Cardiac muscle cell (in vitro differentiated cells and primary cell): ENCODE data around the gene SAT2. TPM values are rescaled to one million over a fixed set of nuclear protein-coding genes. Genes with fewer than 3 reads are reported as not detected.
"Not testable (repeated sequence)": the region's sequence is repeated elsewhere in the genome, so short reads cannot be mapped to it uniquely, and the experiment has no call there.

Experiments used
- DNase-seq, 2 donors: peaks; one replicate each; pipeline versions ENCODE4 v3.0.0 to v3.0.0-alpha.2; 2010 to 2017; ENCODE audit warnings: low read depth in 1 of 2, low spot score in 1 of 2
- H3K27ac ChIP-seq: fragments of 200-600 bp; sonication (generic); 2 replicates; pipeline ENCODE4 v1.5.1; 2016
- H3K27me3 ChIP-seq: fragments of 200-600 bp; sonication (generic); 2 replicates; pipeline ENCODE4 v1.6.0; 2016; ENCODE audit warnings: control low read depth
- H3K36me3 ChIP-seq: fragments of 200-600 bp; sonication (generic); 2 replicates; pipeline ENCODE4 v1.5.1; 2016; ENCODE audit warnings: control low read depth
- H3K4me1 ChIP-seq: fragments of 200-600 bp; sonication (generic); 2 replicates; pipeline ENCODE4 v1.8.1; 2017; ENCODE audit warnings: low read depth, mild to moderate bottlenecking, mixed run types
- H3K4me3 ChIP-seq: fragments of 200-600 bp; sonication (generic); 2 replicates; pipeline ENCODE4 v1.5.1; 2016; ENCODE audit warnings: mild to moderate bottlenecking
- H3K9me3 ChIP-seq: fragments of 200-600 bp; sonication (generic); 2 replicates; pipeline ENCODE4 v1.5.1; 2017; ENCODE audit warnings: low read depth, mild to moderate bottlenecking, control low read depth
- CTCF ChIP-seq: IDR thresholded peaks from 2 replicates; pipeline ENCODE4 v1.5.1; 2012; ENCODE audit warnings: low read depth, mild to moderate bottlenecking, low read length
- polyA plus RNA-seq: library from polyadenylated mRNA; unstranded; fragments of >200 nt; fragmentation: Nextera tagmentation; extraction: Ambion mirVana; gene quantifications from 2 replicates; pipeline ENCODE4 v1.2.1, GENCODE V29; 2016
- total RNA-seq: library from RNA; depleted of rRNA; stranded (reverse); fragments of >200 nt; gene quantifications from 2 replicates; pipeline ENCODE4 v1.2.3, GENCODE V29; 2016

Gene SAT2
- total and polyA plus RNA-seq, 2 experiments from 2014 or later, result 142 to 143 TPM

DNA sequence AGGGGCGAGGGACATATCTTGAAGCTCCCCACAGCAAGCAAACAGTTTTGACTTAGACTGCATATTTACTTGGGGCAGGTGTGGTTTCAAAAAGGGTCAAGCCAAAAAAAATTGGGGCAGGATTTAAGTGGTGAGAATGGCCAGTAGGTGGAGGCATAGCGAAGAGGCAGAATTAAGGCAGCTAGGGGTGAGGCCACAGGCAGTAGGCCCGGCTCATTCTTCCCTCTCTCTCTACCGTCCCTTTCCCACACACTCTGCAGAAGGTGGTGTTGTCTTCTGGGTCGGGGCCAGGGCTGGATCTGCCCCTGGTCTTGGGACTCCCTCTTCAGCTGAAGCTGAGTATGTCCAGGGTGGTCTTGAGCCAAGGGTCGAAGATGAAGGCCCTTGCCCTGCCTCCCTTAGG lies 4.9 kb upstream of the SAT2 start:
- peak; percentile 68 for TF ChIP-seq CTCF
- no peak overlapping the region for H3K4me3 ChIP-seq
- H3K27me3 ChIP-seq, result no peaks in the 10 kb centered on the region
- H3K36me3 ChIP-seq, result no peaks in the 10 kb centered on the region
- H3K27ac ChIP-seq, result peak overlapping the region; percentile 76
- H3K4me1 ChIP-seq, result peaks cover 11% of the 10 kb centered on the region
- peak; percentile 66 to 72 for DNase-seq
- H3K9me3 ChIP-seq, result no peaks in the 10 kb centered on the region

- Histone ChIP-seq H3K4me3 (no peak overlapping the region), H3K4me1 (peaks cover 14% of the 10 kb centered on the region), H3K27ac (peak overlapping the region; percentile 76), H3K9me3 (no peaks in the 10 kb centered on the region), H3K36me3 (no peaks in the 10 kb centered on the region), H3K27me3 (no peaks in the 10 kb centered on the region)
- DNase-seq, result peak in 1 of 2 donors; percentile 60
- no peak for TF ChIP-seq CTCF
Measured at GRCh38 chr17:7631398-7632380, 4.1 kb upstream of the SAT2 start.

DNA sequence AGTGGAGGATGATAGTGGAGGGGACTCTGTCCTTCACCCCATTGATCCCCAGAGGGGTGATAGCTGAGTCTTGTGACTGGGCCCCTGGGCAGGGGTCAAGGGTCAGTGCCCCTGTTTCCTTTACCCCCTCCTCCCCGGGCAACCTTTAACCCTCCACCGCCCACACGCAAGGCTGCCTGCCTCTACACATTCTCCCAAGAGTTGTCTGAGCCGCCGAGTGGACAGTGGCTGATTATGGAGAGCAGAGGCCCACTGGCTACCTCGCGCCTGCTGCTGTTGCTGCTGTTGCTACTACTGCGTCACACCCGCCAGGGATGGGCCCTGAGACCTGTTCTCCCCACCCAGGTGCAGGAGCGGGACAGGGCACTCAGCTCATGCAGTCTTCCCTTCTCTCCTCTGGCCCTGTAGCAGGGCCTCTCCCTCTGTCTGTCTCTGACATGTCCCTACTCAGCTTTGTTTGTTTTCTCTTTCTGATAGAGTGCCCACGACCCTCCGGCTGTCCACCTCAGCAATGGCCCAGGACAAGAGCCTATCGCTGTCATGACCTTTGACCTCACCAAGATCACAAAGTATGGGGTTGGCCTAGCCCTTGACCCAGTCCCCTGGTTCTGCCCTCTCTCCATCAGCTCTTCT lies 2.4 kb upstream of the SAT2 start, which contains the start of gene SHBG:
TSS of gene SHBG (plus strand) at position 197 of the 633 bp plus-strand sequence. CDS start at position 235, 38 bp downstream.
- Histone ChIP-seq H3K4me3 (no peak within 1 kb of the TSS), H3K9me3 (no peaks in the 10 kb centered on the region), H3K27me3 (no peaks in the 10 kb centered on the region), H3K27ac (no peak within 1 kb of the TSS), H3K4me1 (peaks cover 16% of the 10 kb centered on the region), H3K36me3 (no peaks in the 10 kb centered on the region)
- DNase-seq, result no peak
- no peak for TF ChIP-seq CTCF

GRCh38 chr17:7626956-7627249 lies 718 bp downstream of the SAT2 start:
- Histone ChIP-seq H3K36me3 (no peaks in the 10 kb centered on the region), H3K27ac (peak overlapping the region; percentile 97), H3K4me3 (peak overlapping the region; percentile 65), H3K4me1 (peaks cover 9% of the 10 kb centered on the region), H3K9me3 (no peaks in the 10 kb centered on the region), H3K27me3 (no peaks in the 10 kb centered on the region)
- DNase-seq, result peak in 1 of 2 donors; percentile 21
- TF ChIP-seq CTCF, result no peak

DNA sequence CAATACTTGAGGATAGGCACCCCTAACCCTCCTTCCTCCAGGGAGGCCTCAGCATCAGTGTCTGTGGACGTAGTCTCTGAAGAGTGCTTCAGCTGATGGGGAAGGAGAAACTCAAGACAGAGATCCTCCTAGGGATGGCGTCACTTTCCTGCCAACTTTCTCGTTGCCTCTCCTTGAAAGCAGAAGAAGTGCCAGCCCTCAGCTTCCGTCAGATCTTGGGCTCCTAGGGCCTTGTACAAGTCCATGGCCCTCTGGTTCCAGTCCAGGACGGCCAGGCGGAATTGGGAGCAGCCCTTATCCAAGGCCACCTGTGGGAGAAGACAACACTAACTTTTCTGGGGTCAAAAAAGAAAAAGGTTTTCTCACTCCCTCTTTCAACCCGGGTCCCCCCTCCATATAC lies 1.3 kb downstream of the SAT2 start:
- Histone ChIP-seq H3K4me3 (peak overlapping the region; percentile 65), H3K27me3 (no peaks in the 10 kb centered on the region), H3K36me3 (no peaks in the 10 kb centered on the region), H3K4me1 (peaks cover 9% of the 10 kb centered on the region), H3K9me3 (no peaks in the 10 kb centered on the region), H3K27ac (peak overlapping the region; percentile 97)
- no peak for TF ChIP-seq CTCF
- DNase-seq, result no peak

DNA sequence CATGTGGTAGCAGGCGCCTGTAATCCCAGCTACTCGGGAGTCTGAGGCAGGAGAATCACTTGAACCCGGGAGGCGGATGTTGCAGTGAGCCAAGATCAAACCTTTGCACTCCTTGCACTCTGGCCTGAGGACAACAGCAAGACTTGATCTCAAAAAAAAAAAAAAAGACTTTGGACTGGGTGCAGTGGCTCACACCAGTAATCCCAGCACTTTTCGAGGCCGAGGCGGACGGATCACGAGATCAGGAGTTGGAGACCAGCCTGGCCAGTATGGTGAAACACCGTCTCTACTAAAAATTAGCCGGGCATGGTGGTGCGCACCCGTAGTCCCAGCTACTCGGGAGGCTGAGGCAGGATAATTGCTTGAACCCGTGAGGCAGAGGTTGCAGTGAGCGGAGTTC lies 1.9 kb downstream of the SAT2 start:
- H3K4me3 ChIP-seq, H3K9me3 ChIP-seq, H3K4me1 ChIP-seq, H3K27ac ChIP-seq, H3K36me3 ChIP-seq, DNase-seq, H3K27me3 ChIP-seq: not testable (repeated sequence)
